GM12801 (cell line): ENCODE measurements around the gene AUTS2.

Experiments
- TF ChIP-seq, protein P1 (sequence below): IDR thresholded peaks from one replicate; pipeline ENCODE4 v1.5.1; 2011; ENCODE audit warnings: control low read depth; ENCODE audit not compliant: insufficient read length; ENCODE audit errors: extremely low read depth

Gene AUTS2

DNA sequence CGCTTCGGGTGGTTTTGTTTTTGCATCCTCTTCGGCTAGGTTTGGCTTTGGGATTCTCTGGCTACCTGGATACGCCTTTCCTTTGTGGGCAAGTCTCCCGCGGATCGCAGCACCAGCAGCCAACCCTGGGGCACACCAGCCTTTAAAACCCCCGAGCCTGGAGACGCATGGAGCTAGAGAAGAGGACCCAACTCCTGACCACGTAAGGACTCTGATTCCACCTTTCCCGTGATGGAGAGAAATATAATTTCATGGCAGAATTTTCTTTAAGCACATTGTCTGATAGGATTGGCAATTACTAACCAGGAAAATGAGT is 998.3 kb downstream of the AUTS2 start:
- TF ChIP-seq, protein P1, sequence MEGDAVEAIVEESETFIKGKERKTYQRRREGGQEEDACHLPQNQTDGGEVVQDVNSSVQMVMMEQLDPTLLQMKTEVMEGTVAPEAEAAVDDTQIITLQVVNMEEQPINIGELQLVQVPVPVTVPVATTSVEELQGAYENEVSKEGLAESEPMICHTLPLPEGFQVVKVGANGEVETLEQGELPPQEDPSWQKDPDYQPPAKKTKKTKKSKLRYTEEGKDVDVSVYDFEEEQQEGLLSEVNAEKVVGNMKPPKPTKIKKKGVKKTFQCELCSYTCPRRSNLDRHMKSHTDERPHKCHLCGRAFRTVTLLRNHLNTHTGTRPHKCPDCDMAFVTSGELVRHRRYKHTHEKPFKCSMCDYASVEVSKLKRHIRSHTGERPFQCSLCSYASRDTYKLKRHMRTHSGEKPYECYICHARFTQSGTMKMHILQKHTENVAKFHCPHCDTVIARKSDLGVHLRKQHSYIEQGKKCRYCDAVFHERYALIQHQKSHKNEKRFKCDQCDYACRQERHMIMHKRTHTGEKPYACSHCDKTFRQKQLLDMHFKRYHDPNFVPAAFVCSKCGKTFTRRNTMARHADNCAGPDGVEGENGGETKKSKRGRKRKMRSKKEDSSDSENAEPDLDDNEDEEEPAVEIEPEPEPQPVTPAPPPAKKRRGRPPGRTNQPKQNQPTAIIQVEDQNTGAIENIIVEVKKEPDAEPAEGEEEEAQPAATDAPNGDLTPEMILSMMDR: no peak

- TF ChIP-seq, protein P1: no peak
These were observed 998.8 kb downstream of the AUTS2 start for GRCh38 chr7:70597066-70597465.

- TF ChIP-seq, protein P1: no peak
These were observed 1000.7 kb downstream of the AUTS2 start for GRCh38 chr7:70598976-70599375.

DNA sequence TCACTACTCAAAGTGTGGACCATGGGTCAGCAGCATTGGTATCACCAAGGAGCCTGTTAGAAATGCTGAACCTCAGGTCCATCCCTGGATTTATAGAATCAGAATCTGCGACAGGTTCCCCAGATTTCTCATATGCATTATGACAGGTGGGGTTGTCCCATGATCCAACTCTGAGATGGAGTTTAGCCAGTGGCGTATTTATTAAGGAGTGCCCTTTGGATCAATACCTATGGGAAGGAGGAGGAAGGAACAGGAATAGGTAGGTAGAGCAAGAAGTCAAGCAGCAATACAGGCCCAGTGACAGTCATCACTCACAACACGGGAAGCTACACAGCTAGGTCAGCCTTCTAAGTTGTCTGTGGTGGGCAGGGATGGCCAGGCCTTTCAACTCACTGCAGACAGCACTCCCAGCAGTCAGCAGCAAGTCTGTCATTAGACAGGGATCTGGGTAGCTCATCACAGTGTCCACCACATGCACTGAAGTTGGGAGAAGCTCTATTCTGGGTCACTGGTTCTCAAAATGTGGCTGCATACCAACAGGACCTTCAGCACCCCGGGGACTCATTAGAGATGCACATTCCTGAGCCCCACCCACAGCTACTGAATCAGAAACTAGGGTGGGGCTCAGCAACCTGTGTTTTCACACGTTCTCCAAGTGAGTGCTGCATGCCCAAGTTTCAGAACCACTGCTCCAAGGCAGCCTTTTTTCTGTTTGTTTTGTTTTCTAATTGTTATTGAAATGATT is 1001.3 kb downstream of the AUTS2 start:
- TF ChIP-seq, protein P1: no peak

- TF ChIP-seq, protein P1: no peak
These were observed 1002.7 kb downstream of the AUTS2 start for GRCh38 chr7:70600993-70601392.

- TF ChIP-seq, protein P1: no peak
These were observed 1003.8 kb downstream of the AUTS2 start for GRCh38 chr7:70602117-70602516.

GRCh38 chr7:70607281-70607680 is 1009.0 kb downstream of the AUTS2 start:
- TF ChIP-seq, protein P1: no peak
